GM19455 (cell line): ENCODE results near the gene LNPEP.
A peak's percentile ranks its signal among the peaks of the same experiment; 100 is the strongest.

ENCODE experiments used
- ATAC-seq: cut with Tn5 transposase; IDR thresholded peaks from one replicate; pipeline ENCODE4 v1.9.1; 2021; ENCODE audit not compliant: unreplicated experiment

LNPEP gene

GRCh38 chr5:96994493-96994892 lies 58.6 kb downstream of the LNPEP start:
- ATAC-seq: no peak

- ATAC-seq: no peak
These were observed 59.5 kb downstream of the LNPEP start for GRCh38 chr5:96995419-96995818.

- ATAC-seq: peak; percentile 69
These were observed 61.5 kb downstream of the LNPEP start for GRCh38 chr5:96997265-96997859.

GRCh38 chr5:96999856-97000255 lies 64.0 kb downstream of the LNPEP start:
- ATAC-seq: no peak

- ATAC-seq: no peak
These were observed 64.5 kb downstream of the LNPEP start for GRCh38 chr5:97000391-97000790.

- ATAC-seq: no peak
These were observed 67.1 kb downstream of the LNPEP start for GRCh38 chr5:97002983-97003382.

GRCh38 chr5:97004423-97005060 lies 68.7 kb downstream of the LNPEP start:
- ATAC-seq: no peak

- no peak for ATAC-seq
These were observed 70.7 kb downstream of the LNPEP start for GRCh38 chr5:97006454-97007060.

GRCh38 chr5:97009212-97009898 lies 73.5 kb downstream of the LNPEP start:
- peak; percentile 55 for ATAC-seq

- no peak for ATAC-seq
These were observed 74.0 kb downstream of the LNPEP start for GRCh38 chr5:97009921-97010320.

GRCh38 chr5:97010606-97011005 lies 74.7 kb downstream of the LNPEP start:
- ATAC-seq: no peak

GRCh38 chr5:97011567-97011966 lies 75.7 kb downstream of the LNPEP start:
- ATAC-seq: no peak

- no peak for ATAC-seq
These were observed 83.7 kb downstream of the LNPEP start for GRCh38 chr5:97019435-97020117.

- no peak for ATAC-seq
These were observed 85.5 kb downstream of the LNPEP start for GRCh38 chr5:97021416-97021815.

- ATAC-seq: no peak
These were observed 87.0 kb downstream of the LNPEP start for GRCh38 chr5:97022898-97023297.

GRCh38 chr5:97026721-97027120 lies 90.8 kb downstream of the LNPEP start:
- no peak for ATAC-seq

- no peak for ATAC-seq
These were observed 101.9 kb downstream of the LNPEP start for GRCh38 chr5:97037819-97038218.

- ATAC-seq: no peak
These were observed 105.4 kb downstream of the LNPEP start for GRCh38 chr5:97041239-97041638.

GRCh38 chr5:97042996-97043395 lies 107.1 kb downstream of the LNPEP start:
- no peak for ATAC-seq

- ATAC-seq: no peak
These were observed 107.6 kb downstream of the LNPEP start for GRCh38 chr5:97043511-97043910.

- ATAC-seq: no peak
These were observed 108.2 kb downstream of the LNPEP start for GRCh38 chr5:97044052-97044451.
